IMR-90 (cell line): ENCODE data around the gene DOHH. TPM values are rescaled to one million over a fixed set of nuclear protein-coding genes. Genes with fewer than 3 reads are reported as not detected.
A peak's percentile ranks its signal among the peaks of the same experiment; 100 is the strongest.

Experiments
- ATAC-seq: fragments of 200-7000 bp; cut with Tn5 transposase; 2 replicates; pipeline ENCODE4 v1.9.1; 2020; ENCODE audit warnings: low read depth, mild to moderate bottlenecking, moderate library complexity
- BruUV-seq: library from RNA; stranded (reverse); fragments of 400-500 nt; replicated peaks from 2 replicates; lab custom pipeline; 2021; lab: Mats Ljungman, UMichigan
- CTCF ChIA-PET: fragments of 300-600 bp; formaldehyde crosslinking; extraction: SDS; loops from one replicate; lab custom pipeline; 2021; ENCODE audit warnings: antibody characterized with exemption; lab: Yijun Ruan, JAX
- POLR2A ChIA-PET: fragments of 300-600 bp; sonication (Branson Sonifier 250); formaldehyde crosslinking; loops from one replicate; lab custom pipeline; 2022; ENCODE audit warnings: antibody characterized with exemption; ENCODE audit not compliant: unreplicated experiment; lab: Charles Lee
- DNase-seq: peaks from one replicate; pipeline ENCODE4 v3.0.0; 2013
- H2AFZ ChIP-seq: replicated peaks from 2 replicates; pipeline ENCODE3; 2013; ENCODE audit warnings: low read length, mild to moderate bottlenecking; ENCODE audit not compliant: poor library complexity
- H2AK5ac ChIP-seq: 2 replicates; pipeline ENCODE4 v1.6.1; 2013; ENCODE audit warnings: low read depth, low read length, inconsistent platforms
- H2AK9ac ChIP-seq: replicated peaks from 2 replicates; pipeline ENCODE3; 2013; ENCODE audit warnings: mild to moderate bottlenecking, low read depth, low read length, moderate library complexity; ENCODE audit not compliant: poor library complexity
- H2BK120ac ChIP-seq: 2 replicates; pipeline ENCODE4 v1.6.1; 2013; ENCODE audit warnings: low read depth, low read length, inconsistent platforms
- H2BK15ac ChIP-seq: 3 replicates; pipeline ENCODE4 v1.6.1; 2013; ENCODE audit warnings: low read depth, low read length, inconsistent platforms
- H2BK20ac ChIP-seq: 2 replicates; pipeline ENCODE4 v1.6.1; 2013; ENCODE audit warnings: low read depth, mild to moderate bottlenecking, inconsistent platforms, low read length, moderate library complexity
- H2BK5ac ChIP-seq: 2 replicates; pipeline ENCODE4 v1.6.1; 2013; ENCODE audit warnings: mild to moderate bottlenecking, low read depth, low read length, inconsistent platforms; ENCODE audit not compliant: poor library complexity, severe bottlenecking
- H3K14ac ChIP-seq: replicated peaks from 2 replicates; pipeline ENCODE4 v1.6.1; 2013; ENCODE audit warnings: low read depth, low read length, inconsistent platforms
- H3K18ac ChIP-seq: 2 replicates; pipeline ENCODE4 v1.6.1; 2013; ENCODE audit warnings: low read depth, low read length, control low read depth
- H3K23ac ChIP-seq: 2 replicates; pipeline ENCODE4 v1.6.1; 2013; ENCODE audit warnings: low read depth, low read length, inconsistent platforms
- H3K27ac ChIP-seq: 2 replicates; pipeline ENCODE4 v1.5.1; 2013; ENCODE audit warnings: mild to moderate bottlenecking, control low read depth, low read length; ENCODE audit not compliant: insufficient read depth
- H3K27me3 ChIP-seq: 2 replicates; pipeline ENCODE4 v1.6.1; 2013; ENCODE audit warnings: low read length; ENCODE audit not compliant: control insufficient read depth, insufficient read depth
- H3K36me3 ChIP-seq: 2 replicates; pipeline ENCODE4 v1.6.1; 2013; ENCODE audit warnings: low read length, mixed read lengths; ENCODE audit not compliant: control insufficient read depth, insufficient read depth
- H3K4ac ChIP-seq: 2 replicates; pipeline ENCODE4 v1.6.1; 2013; ENCODE audit warnings: low read depth, low read length, inconsistent platforms
- H3K4me1 ChIP-seq: 2 replicates; pipeline ENCODE4 v1.6.1; 2013; ENCODE audit warnings: low read length, mixed read lengths; ENCODE audit not compliant: control insufficient read depth, insufficient read depth
- H3K4me2 ChIP-seq: 2 replicates; pipeline ENCODE4 v1.6.1; 2013; ENCODE audit warnings: low read depth, mild to moderate bottlenecking, control low read depth, low read length, moderate library complexity
- H3K4me3 ChIP-seq: 2 replicates; pipeline ENCODE4 v1.5.1; 2013; ENCODE audit warnings: low read depth, mild to moderate bottlenecking, control low read depth, low read length, moderate library complexity; ENCODE audit not compliant: insufficient read depth
- H3K56ac ChIP-seq: 2 replicates; pipeline ENCODE4 v1.6.1; 2013; ENCODE audit warnings: low read length, inconsistent platforms; ENCODE audit not compliant: insufficient read depth; ENCODE audit errors: extremely low read depth
- H3K79me1 ChIP-seq, 2 experiments: 2 replicates each; pipeline ENCODE4 v1.6.1; 2013; ENCODE audit warnings: low read length in 2 of 2, inconsistent platforms in 1 of 2, low read depth in 1 of 2
- H3K9ac ChIP-seq: 2 replicates; pipeline ENCODE4 v1.6.1; 2013; ENCODE audit warnings: low read depth, low read length, control low read depth
- H3K9me1 ChIP-seq: 2 replicates; pipeline ENCODE4 v1.6.1; 2013; ENCODE audit warnings: low read length, inconsistent platforms; ENCODE audit not compliant: insufficient read depth
- H3K9me3 ChIP-seq: 2 replicates; pipeline ENCODE4 v1.6.1; 2013; ENCODE audit warnings: low read length; ENCODE audit not compliant: control insufficient read depth, insufficient read depth
- H4K20me1 ChIP-seq: 2 replicates; pipeline ENCODE4 v1.6.1; 2013; ENCODE audit warnings: low read length, inconsistent platforms; ENCODE audit not compliant: insufficient read depth
- H4K5ac ChIP-seq: 2 replicates; pipeline ENCODE4 v1.6.1; 2013; ENCODE audit warnings: mild to moderate bottlenecking, low read depth, low read length, control low read depth
- H4K8ac ChIP-seq, 2 experiments: 2 replicates each; pipeline ENCODE4 v1.6.1; 2013; ENCODE audit warnings: low read depth in 2 of 2, low read length in 2 of 2, control low read depth in 1 of 2, inconsistent platforms in 1 of 2
- H4K91ac ChIP-seq: 2 replicates; pipeline ENCODE4 v1.6.1; 2013; ENCODE audit warnings: low read depth, low read length, inconsistent platforms; ENCODE audit not compliant: insufficient read depth
- MAZ ChIP-seq: IDR thresholded peaks from 2 replicates; pipeline ENCODE4 v1.6.1; 2012; ENCODE audit warnings: low read depth, mild to moderate bottlenecking, low read length, improper control_type of control experiment, moderate library complexity, borderline replicate concordance
- MXI1 ChIP-seq: IDR thresholded peaks from 2 replicates; pipeline ENCODE4 v1.6.1; 2012; ENCODE audit warnings: low read depth, mild to moderate bottlenecking, low read length, moderate library complexity, borderline replicate concordance
- POLR2A ChIP-seq: IDR thresholded peaks from 2 replicates; pipeline ENCODE4 v1.6.1; 2012; ENCODE audit warnings: mild to moderate bottlenecking, low read depth, low read length
- WGBS, 2 experiments: methylation state at CpG; one replicate each; pipeline versions ENCODE4 v1.1.5 to v1.1.7; 2013; ENCODE audit warnings: missing lambda C conversion rate in 2 of 2; ENCODE audit not compliant: insufficient read length in 1 of 2; ENCODE audit errors: extremely low coverage in 2 of 2; 5-methylcytosine and 5-hydroxymethylcytosine counted together
- dilution Hi-C: fragments of 300-500 bp; cut with HindIII; formaldehyde crosslinking; loops from one replicate; pipeline ENCODE4 v1.14.3; 2018; ENCODE audit warnings: low sequenced_read_pairs; ENCODE audit not compliant: unreplicated experiment
- in situ Hi-C: fragments of 300-500 bp; cut with MboI; formaldehyde crosslinking; loops from 3 replicates; pipeline ENCODE4 v1.14.3; 2019; ENCODE audit warnings: low sequenced_read_pairs, inconsistent platforms, mixed read lengths
- intact Hi-C: fragments of 100-400 bp; cut with micrococcal nuclease; formaldehyde crosslinking; loops from 2 replicates; pipeline ENCODE4 v1.10.0; 2022
- polyA plus RNA-seq, 3 experiments: library from polyadenylated mRNA; depleted of rRNA; stranded (reverse); fragments of >200 nt; gene quantifications; 2 replicates each; pipeline ENCODE4 v1.2.3, GENCODE V29; 2012; ENCODE audit warnings: low replicate concordance in 1 of 3
- total RNA-seq: library from RNA; depleted of rRNA; stranded (reverse); fragments of >200 nt; gene quantifications from 2 replicates; pipeline ENCODE4 v1.2.3, GENCODE V29; 2012

DOHH gene
- total and polyA plus RNA-seq, 2 of the 4 experiments (the other 2 are of a cell fraction): 3.2 to 9.2 TPM

DNA sequence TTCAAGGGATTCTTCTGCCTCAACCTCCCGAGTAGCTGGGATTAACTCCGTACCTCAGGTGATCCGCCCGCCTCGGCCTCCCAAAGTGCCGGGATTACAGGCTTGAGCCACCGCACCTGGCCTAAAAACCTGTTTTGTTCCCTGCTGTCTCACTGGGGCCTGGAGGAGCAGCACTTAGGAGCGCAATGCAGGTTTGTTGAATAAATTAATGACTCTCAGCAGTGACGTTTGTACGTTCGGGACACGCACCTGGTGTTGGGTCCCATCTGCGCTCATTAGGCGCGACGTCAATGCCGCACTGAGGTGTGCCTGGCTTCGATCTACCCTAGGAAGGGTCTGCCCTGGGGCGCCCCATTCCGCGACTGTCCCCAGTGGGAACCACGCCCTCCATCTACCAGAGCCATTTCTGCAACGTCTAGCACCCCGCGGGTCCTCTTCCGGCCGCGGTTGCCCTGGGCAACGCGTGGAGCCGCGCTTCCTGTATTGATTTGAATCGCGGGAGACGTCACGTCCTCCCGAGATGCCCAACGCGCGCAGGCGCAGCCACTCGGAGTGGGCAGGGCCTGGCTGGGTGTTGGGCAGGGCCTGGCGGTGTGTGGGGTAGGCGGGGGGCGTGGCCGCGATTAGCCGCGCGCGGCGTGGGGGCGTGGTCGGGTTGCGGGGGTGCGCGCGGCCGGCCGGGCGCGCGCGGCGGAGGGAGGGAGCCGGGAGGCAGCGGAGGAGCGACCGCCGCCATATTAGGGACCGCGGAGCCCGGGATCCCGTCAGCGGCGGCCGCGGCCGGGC is 5.3 kb upstream of the DOHH start, which contains the start of gene FZR1:
Gene FZR1 (plus strand): TSS at position 714 of the 786 bp plus-strand sequence. CDS start 16,679 bp downstream, outside the sequence.
- CTCF ChIA-PET: interaction anchor here (0.7 kb wide), 1 partner anchor 77 kb away, joined by 3 read pairs; no protein-coding TSS in a partner anchor
- H2BK15ac ChIP-seq: peak within 1 kb of the TSS; percentile 65; the same call in 1 of the 3 replicates
- peak within 1 kb of the TSS; percentile 73; the same call in 1 of the 2 replicates for H2BK20ac ChIP-seq
- H3K9me1 ChIP-seq: peaks cover 18% of the 10 kb centered on the region
- 10% methylated on average over 20 of the region's 79 CpGs; no CpG with 5 or more reads in 1 of the 2 experiments for WGBS, 2 experiments
- peak within 1 kb of the TSS; percentile 82 for H2BK5ac ChIP-seq
- peak within 1 kb of the TSS; percentile 93 for H2AFZ ChIP-seq
- no TSS peak for BruUV-seq
- POLR2A ChIA-PET: interaction anchor here (0.6 kb wide), 1 partner anchor 137 kb away, joined by 3 read pairs; no protein-coding TSS in a partner anchor
- peak within 1 kb of the TSS; percentile 90 to 91 for H4K8ac ChIP-seq
- H3K9ac ChIP-seq: peak within 1 kb of the TSS; percentile 90
- peak within 1 kb of the TSS; percentile 74 for H3K27ac ChIP-seq
- peak within 1 kb of the TSS; percentile 88 for H3K14ac ChIP-seq
- peaks cover 0 to 51% of the 10 kb centered on the region in 2 experiments; a peak in 2 of 4 replicates for H3K79me1 ChIP-seq
- peak within 1 kb of the TSS; percentile 52 for H3K56ac ChIP-seq
- H2AK5ac ChIP-seq: peak within 1 kb of the TSS; percentile 89
- intact Hi-C loops: loop anchor here (5.0 kb wide), 1 partner anchor 122 kb away; the partner anchor contains the start of gene CACTIN
- peak within 1 kb of the TSS; percentile 88 for H3K4ac ChIP-seq
- ATAC-seq: peak; percentile 96
- dilution Hi-C loops: no loop called here
- in situ Hi-C loops: no loop called here
- peaks cover 10% of the 10 kb centered on the region for H3K36me3 ChIP-seq
- H3K4me2 ChIP-seq: peak within 1 kb of the TSS; percentile 98
- peak; percentile 98 for DNase-seq
- peak within 1 kb of the TSS; percentile 68 for H3K4me3 ChIP-seq
- H3K27me3 ChIP-seq: no peaks in the 10 kb centered on the region
- H4K20me1 ChIP-seq: peaks cover 36% of the 10 kb centered on the region
- peak within 1 kb of the TSS; percentile 98 for H2AK9ac ChIP-seq
- peak within 1 kb of the TSS; percentile 44; the same call in 1 of the 2 replicates for H3K18ac ChIP-seq
- H3K4me1 ChIP-seq: peaks cover 16% of the 10 kb centered on the region
- peak within 1 kb of the TSS; percentile 84 for H4K5ac ChIP-seq
- peak within 1 kb of the TSS; percentile 96 for H4K91ac ChIP-seq
- peak within 1 kb of the TSS; percentile 50 for H2BK120ac ChIP-seq
- TF ChIP-seq POLR2A (peak; percentile 19; the same call in 1 of the 2 replicates), MAZ (peak; percentile 83; the same call in 1 of the 2 replicates), MXI1 (no peak; the same call in 1 of the 2 replicates)
- H3K23ac ChIP-seq: peak within 1 kb of the TSS; percentile 85
- H3K9me3 ChIP-seq: no peaks in the 10 kb centered on the region
